A549 (cell line): ENCODE data around the gene HSD17B10. TPM values are rescaled to one million over a fixed set of nuclear protein-coding genes. Genes with fewer than 3 reads are reported as not detected.
A peak's percentile ranks its signal among the peaks of the same experiment; 100 is the strongest.

Experiments
- ATAC-seq, 2 experiments: fragments of 200-7000 bp in 1 of 2; fragments of >200 bp in 1 of 2; cut with Nextera tagmentation in 1 of 2; cut with Tn5 transposase in 1 of 2; 3 replicates each; pipeline versions ENCODE4 v1.8.0 to v1.9.1; 2018 to 2020; ENCODE audit warnings: mild to moderate bottlenecking in 1 of 2, moderate library complexity in 1 of 2
- CTCF ChIA-PET: fragments of 300-600 bp; sonication (Branson Sonifier 250); formaldehyde crosslinking; extraction: SDS; loops from one replicate; lab custom pipeline; 2021; ENCODE audit warnings: antibody characterized with exemption, inconsistent platforms; lab: Yijun Ruan, JAX
- POLR2A ChIA-PET: fragments of 350-600 bp; formaldehyde crosslinking; extraction: SDS; loops from one replicate; lab custom pipeline; 2021; ENCODE audit warnings: antibody characterized with exemption, inconsistent platforms; lab: Yijun Ruan, JAX
- DNase-seq, 2 experiments: peaks; one replicate each; pipeline versions ENCODE4 v3.0.0 to v3.0.0-alpha.2; 2011 to 2016; ENCODE audit warnings: low read depth in 1 of 2, low spot score in 1 of 2
- FAIRE-seq: peaks from 2 replicates; lab custom pipeline; 2011; peaks lifted over from hg19 to GRCh38; lab: Jason Lieb, UNC
- H3K27ac ChIP-seq, 2 experiments: fragments of >200 bp; sonication (Bioruptor Twin); formaldehyde crosslinking; 3 replicates each; pipeline ENCODE4 v1.5.1; 2016 to 2017
- H3K4me1 ChIP-seq: fragments of >200 bp; sonication (Bioruptor Twin); formaldehyde crosslinking; 3 replicates; pipeline ENCODE4 v1.6.1; 2016
- H3K4me2 ChIP-seq: fragments of >200 bp; sonication (Bioruptor Twin); formaldehyde crosslinking; 3 replicates; pipeline ENCODE4 v1.6.1; 2016
- H3K4me3 ChIP-seq: fragments of >200 bp; sonication (Bioruptor Twin); formaldehyde crosslinking; 3 replicates; pipeline ENCODE4 v1.5.1; 2016
- H3K9me3 ChIP-seq: fragments of >200 bp; sonication (Bioruptor Twin); formaldehyde crosslinking; 3 replicates; pipeline ENCODE4 v1.6.1; 2016
- BCL3 ChIP-seq: fragments of >200 bp; sonication (Bioruptor Twin); formaldehyde crosslinking; IDR thresholded peaks from 3 replicates; pipeline ENCODE4 v1.6.1; 2016
- CTCF ChIP-seq: fragments of >200 bp; sonication (Bioruptor Twin); formaldehyde crosslinking; IDR thresholded peaks from 3 replicates; pipeline ENCODE4 v1.5.1; 2016
- E2F6 ChIP-seq: IDR thresholded peaks from 2 replicates; pipeline ENCODE4 v1.6.1; 2012; ENCODE audit warnings: low read depth, borderline replicate concordance
- EHMT2 ChIP-seq: fragments of 200-600 bp; sonication (generic); IDR thresholded peaks from 2 replicates; pipeline ENCODE4 v1.6.1; 2016; ENCODE audit warnings: antibody characterized with exemption, low read depth, mild to moderate bottlenecking, moderate library complexity
- ESRRA ChIP-seq: fragments of 150-350 bp; IDR thresholded peaks from 2 replicates; pipeline ENCODE4 v1.6.1; 2014; ENCODE audit warnings: mild to moderate bottlenecking, low read length, borderline replicate concordance
- FOSB ChIP-seq: fragments of 250-450 bp; sonication (Bioruptor Pico); IDR thresholded peaks from 2 replicates; pipeline ENCODE4 v1.5.0; 2020; ENCODE audit warnings: mild to moderate bottlenecking, moderate library complexity
- GATA3 ChIP-seq: IDR thresholded peaks from 2 replicates; pipeline ENCODE4 v1.6.1; 2012; ENCODE audit warnings: borderline replicate concordance
- HEYL ChIP-seq: fragments of 250-450 bp; sonication (Bioruptor Pico); IDR thresholded peaks from 2 replicates; pipeline ENCODE4 v1.8.0; 2021; ENCODE audit warnings: mild to moderate bottlenecking, moderate library complexity
- HOXB5 ChIP-seq: fragments of 250-450 bp; sonication (Bioruptor Pico); IDR thresholded peaks from 2 replicates; pipeline ENCODE4 v1.5.0; 2020; ENCODE audit warnings: mild to moderate bottlenecking, moderate library complexity
- JUN ChIP-seq, 2 experiments: fragments of >200 bp; sonication (Bioruptor Twin); formaldehyde crosslinking; IDR thresholded peaks; 2 replicates in 1 of 2; 3 replicates in 1 of 2; pipeline ENCODE4 v1.6.1; 2016 to 2017
- KDM1A ChIP-seq: fragments of 200-600 bp; sonication (generic); IDR thresholded peaks from 2 replicates; pipeline ENCODE4 v1.6.1; 2016; ENCODE audit warnings: low read depth, mild to moderate bottlenecking
- KDM5A ChIP-seq: fragments of 200-600 bp; sonication (generic); IDR thresholded peaks from 2 replicates; pipeline ENCODE4 v1.6.1; 2016; ENCODE audit warnings: antibody characterized with exemption, mild to moderate bottlenecking
- MAX ChIP-seq: IDR thresholded peaks from 2 replicates; pipeline ENCODE4 v1.6.1; 2012
- MYC ChIP-seq: IDR thresholded peaks from 2 replicates; pipeline ENCODE4 v1.6.1; 2012; ENCODE audit warnings: mild to moderate bottlenecking, inconsistent platforms, low read length, improper control_type of control experiment, borderline replicate concordance
- NR3C1 ChIP-seq: fragments of >200 bp; sonication (Bioruptor Twin); formaldehyde crosslinking; IDR thresholded peaks from 3 replicates; pipeline ENCODE4 v1.6.1; 2017
- PHF8 ChIP-seq: fragments of 200-600 bp; sonication (generic); IDR thresholded peaks from 2 replicates; pipeline ENCODE4 v1.6.1; 2016; ENCODE audit warnings: low read depth, mild to moderate bottlenecking, antibody characterized with exemption, moderate library complexity, borderline replicate concordance
- POLR2A ChIP-seq: IDR thresholded peaks from 2 replicates; pipeline ENCODE4 v1.6.1; 2012; ENCODE audit warnings: mild to moderate bottlenecking, low read length
- POLR2AphosphoS2 ChIP-seq: conservative IDR thresholded peaks from 2 replicates; pipeline ENCODE4 v1.6.1; 2012; ENCODE audit warnings: low read length, improper control_type of control experiment, inconsistent platforms
- RFX5 ChIP-seq: fragments of 450-650 bp; IDR thresholded peaks from 2 replicates; pipeline ENCODE4 v1.7.1; 2014; ENCODE audit warnings: antibody characterized with exemption, mild to moderate bottlenecking, moderate library complexity
- RNF2 ChIP-seq: fragments of 200-600 bp; sonication (generic); IDR thresholded peaks from 2 replicates; pipeline ENCODE4 v1.6.1; 2016; ENCODE audit warnings: low read depth, mild to moderate bottlenecking, antibody characterized with exemption, moderate library complexity, borderline replicate concordance
- ZNF302 ChIP-seq: fragments of 250-450 bp; sonication (Bioruptor Pico); IDR thresholded peaks from 2 replicates; pipeline ENCODE4 v1.9.0; 2021; ENCODE audit warnings: inconsistent platforms, mild to moderate bottlenecking, moderate library complexity
- WGBS: methylation state at CpG from one replicate; pipeline ENCODE4 v1.1.6; 2017; ENCODE audit errors: missing lambda C conversion rate; 5-methylcytosine and 5-hydroxymethylcytosine counted together
- polyA minus RNA-seq: library from RNA; depleted of rRNA, polyadenylated mRNA; stranded (reverse); fragments of >200 nt; gene quantifications from 2 replicates; pipeline ENCODE4 v1.2.3, GENCODE V29; 2011; rRNA and poly(A)+ RNA removed
- polyA plus RNA-seq, 4 experiments: library from polyadenylated mRNA; depleted of rRNA in 3 of 4; stranded (reverse); fragments of >200 nt; fragmentation: RNase III in 1 of 4; extraction: RNeasy Plus Mini Kit Qiagen cat#74134 plus additional on column Dnase treatment in 1 of 4; gene quantifications; 2 replicates in 3 of 4; 3 replicates in 1 of 4; pipeline ENCODE4 v1.2.3, GENCODE V29; 2011 to 2017

The HSD17B10 gene
- polyA plus RNA-seq (2011; rRNA removed) (139 and 155 TPM in 2 replicates), polyA plus RNA-seq (2017; fragmentation: RNase III; extraction: RNeasy Plus Mini Kit Qiagen cat#74134 plus additional on column Dnase treatment) (147 to 153 TPM (median 149 TPM) in 3 replicates), polyA minus RNA-seq (81.2 and 115 TPM in 2 replicates)
- 268 and 301 TPM in 2 replicates for polyA plus RNA-seq (2012; cell fraction: cytosol; rRNA removed)
- polyA plus RNA-seq (2012; cell fraction: nucleus; rRNA removed): 255 and 270 TPM in 2 replicates

GRCh38 chrX:53433651-53434639 lies at the start of gene HSD17B10:
HSD17B10 (minus strand) TSS chrX:53434370; CDS start chrX:53434345, 25 bp downstream.
- under 1% methylated on average over 29 of the region's 61 CpGs for WGBS
- H3K4me2 ChIP-seq: peak within 1 kb of the TSS; percentile 95
- ChIA-PET CTCF (interaction anchor here (1.4 to 3.6 kb wide), 5 partner anchors 10 to 121 kb away, joined by 5 to 36 read pairs (median 18); partner anchors contain the start of genes RIBC1 and SMC1A), POLR2A (no interaction called here)
- peak within 1 kb of the TSS; percentile 95 for H3K4me3 ChIP-seq
- ATAC-seq (peak; percentile 96 to 99), DNase-seq (peak; percentile 84 to 85), FAIRE-seq (peak; percentile 100)
- peaks cover 5% of the 10 kb centered on the region; the same call in 1 of the 3 replicates for H3K4me1 ChIP-seq
- TF ChIP-seq FOSB (CRISPR knock-in tag) (no peak), JUN (IDR thresholded peaks at IDR 0.05) (0 out of 5 replicates have a peak, but pooled peaks of 1 of the 2 experiments have one; percentile 42), HOXB5 (CRISPR knock-in tag) (no peak), POLR2A (peak; percentile 81), GATA3 (no peak), KDM5A (peak; percentile 82), BCL3 (0 out of 3 replicates have a peak, but pooled peaks have one; percentile 48), PHF8 (0 out of 2 replicates have a peak, but pooled peaks have one; percentile 27), EHMT2 (no peak), MAX (peak; percentile 66), MYC (no peak), HEYL (CRISPR knock-in tag) (no peak)
- no peaks in the 10 kb centered on the region for H3K9me3 ChIP-seq
- H3K27ac ChIP-seq: peak within 1 kb of the TSS; percentile 89 to 92

- CTCF ChIA-PET: interaction anchor here (0.5 to 9.5 kb wide), 6 partner anchors 18 to 406 kb away, joined by 3 to 142 read pairs (median 28); no protein-coding TSS in a partner anchor
- H3K27ac ChIP-seq: no peak overlapping the region
- no peak for TF ChIP-seq NR3C1
- TF ChIP-seq CTCF: no peak
- no peak for TF ChIP-seq ZNF302 (CRISPR knock-in tag)
- no peak for TF ChIP-seq ESRRA
- no peak for TF ChIP-seq RNF2
- TF ChIP-seq POLR2AphosphoS2: no peak
- no peak for TF ChIP-seq RFX5
- no peak for TF ChIP-seq E2F6
- no peak for TF ChIP-seq KDM1A
- FAIRE-seq (no peak), DNase-seq (no peak), ATAC-seq (no peak)
- no peak overlapping the region for H3K4me2 ChIP-seq
- POLR2A ChIA-PET: no interaction called here
- WGBS: 5% methylated on average over 2 of the region's 2 CpGs
- peaks cover 10% of the 10 kb centered on the region for H3K4me1 ChIP-seq
- H3K4me3 ChIP-seq: no peak overlapping the region
- H3K9me3 ChIP-seq: no peaks in the 10 kb centered on the region
These were observed 49.2 kb upstream of the HSD17B10 start for GRCh38 chrX:53483416-53483815.
